ENCODE results near the gene INKA1. TPM values are rescaled to one million over a fixed set of nuclear protein-coding genes. Genes with fewer than 3 reads are reported as not detected.

Gene INKA1
- total and polyA plus RNA-seq, 9 of the 15 experiments (the other 6 are each of a cell fraction or from before 2014, with no cell fraction given), result 0.55 to 13.9 (median 6.7) TPM

- peak; percentile 48; the same call in 1 of the 2 replicates for TF ChIP-seq NFIC (IDR thresholded peaks at IDR 0.05)
These were observed 3.0 kb downstream of the INKA1 start (continued) for GRCh38 chr3:49805897-49806701.

GRCh38 chr3:49806850-49807249, 3.8 kb downstream of the INKA1 start:
- intact Hi-C loops (cut with micrococcal nuclease) (no loop called here), in situ Hi-C loops (cut with MboI) (no loop called here)
- H3K4me2 ChIP-seq (ENCODE audit: insufficient read depth, low read length), result peak overlapping the region; percentile 53
- FAIRE-seq (no peak), DNase-seq (ENCODE audit: extremely low read depth in 1 of 4, low spot score in 3 of 4) (no peak), ATAC-seq (no peak)
- H4K20me1 ChIP-seq (replicated peaks; ENCODE audit: control insufficient read depth, insufficient read depth, low read length), result no peaks in the 10 kb centered on the region
- H3K9me3 ChIP-seq (replicated peaks; ENCODE audit: control insufficient read depth, insufficient read depth, low read depth, low read length), result no peaks in the 10 kb centered on the region
- peak overlapping the region; percentile 43 to 74; a peak in 3 of 4 replicates for H3K9ac ChIP-seq (ENCODE audit: insufficient read depth in 1 of 2, low read depth in 2 of 2, low read length in 2 of 2)
- H3K27me3 ChIP-seq (ENCODE audit: control insufficient read depth in 2 of 2, insufficient read depth in 2 of 2, low read length in 2 of 2), result no peaks in the 10 kb centered on the region
- H3K9me1 ChIP-seq (ENCODE audit: control insufficient read depth, insufficient read depth, low read length), result no peaks in the 10 kb centered on the region
- peak overlapping the region; percentile 62 for H3K27ac ChIP-seq (ENCODE audit: extremely low read depth, low read depth, low read length)
- peaks cover 23% of the 10 kb centered on the region for H3K79me2 ChIP-seq (ENCODE audit: control insufficient read depth, insufficient read depth, low read length)
- no peak overlapping the region for H2AFZ ChIP-seq (ENCODE audit: low read depth, low read length)
- ChIA-PET POLR2A (interaction anchor here (1.0 kb wide), 1 partner anchor 154 kb away, joined by 3 read pairs; no protein-coding TSS in a partner anchor), CTCF (ENCODE audit: low intra/inter-chr PET ratio) (no interaction called here)
- H3K36me3 ChIP-seq (ENCODE audit: control insufficient read depth, insufficient read depth, low read length), result peaks cover 9% of the 10 kb centered on the region; the same call in 2 of the 3 replicates
- TF ChIP-seq ERF (CRISPR knock-in tag; IDR thresholded peaks at IDR 0.05), result no peak
- 0 out of 2 replicates have a peak, but pooled peaks have one; percentile 7 for TF ChIP-seq RBFOX2 (IDR thresholded peaks at IDR 0.05; ENCODE audit: low read depth, low read length)
- H3K4me1 ChIP-seq (replicated peaks in 1 of 2; ENCODE audit: control insufficient read depth in 2 of 2, insufficient read depth in 2 of 2, low read length in 2 of 2), result peaks cover 38 to 64% of the 10 kb centered on the region in 2 experiments
- BruUV-seq (replicated peaks), result no TSS peak
- WGBS (ENCODE audit: insufficient coverage, low coverage, missing lambda C conversion rate), result 100% methylated on average over 1 of the region's 2 CpGs
- H3K4me3 ChIP-seq, result no peak overlapping the region

Measured in K562 (cell line).